HG03064 (cell line): ENCODE data around the gene CARS2.
"Not testable (repeated sequence)": the region's sequence is repeated elsewhere in the genome, so short reads cannot be mapped to it uniquely, and the experiment has no call there.

Source experiments
- ATAC-seq: cut with Tn5 transposase; IDR thresholded peaks from one replicate; pipeline ENCODE4 v1.9.1; 2021; ENCODE audit warnings: low read depth; ENCODE audit not compliant: unreplicated experiment

Gene CARS2

GRCh38 chr13:110626521-110626920 lies 79.4 kb downstream of the CARS2 start:
- ATAC-seq: no peak

GRCh38 chr13:110625771-110626321 lies 80.1 kb downstream of the CARS2 start:
- no peak for ATAC-seq

DNA sequence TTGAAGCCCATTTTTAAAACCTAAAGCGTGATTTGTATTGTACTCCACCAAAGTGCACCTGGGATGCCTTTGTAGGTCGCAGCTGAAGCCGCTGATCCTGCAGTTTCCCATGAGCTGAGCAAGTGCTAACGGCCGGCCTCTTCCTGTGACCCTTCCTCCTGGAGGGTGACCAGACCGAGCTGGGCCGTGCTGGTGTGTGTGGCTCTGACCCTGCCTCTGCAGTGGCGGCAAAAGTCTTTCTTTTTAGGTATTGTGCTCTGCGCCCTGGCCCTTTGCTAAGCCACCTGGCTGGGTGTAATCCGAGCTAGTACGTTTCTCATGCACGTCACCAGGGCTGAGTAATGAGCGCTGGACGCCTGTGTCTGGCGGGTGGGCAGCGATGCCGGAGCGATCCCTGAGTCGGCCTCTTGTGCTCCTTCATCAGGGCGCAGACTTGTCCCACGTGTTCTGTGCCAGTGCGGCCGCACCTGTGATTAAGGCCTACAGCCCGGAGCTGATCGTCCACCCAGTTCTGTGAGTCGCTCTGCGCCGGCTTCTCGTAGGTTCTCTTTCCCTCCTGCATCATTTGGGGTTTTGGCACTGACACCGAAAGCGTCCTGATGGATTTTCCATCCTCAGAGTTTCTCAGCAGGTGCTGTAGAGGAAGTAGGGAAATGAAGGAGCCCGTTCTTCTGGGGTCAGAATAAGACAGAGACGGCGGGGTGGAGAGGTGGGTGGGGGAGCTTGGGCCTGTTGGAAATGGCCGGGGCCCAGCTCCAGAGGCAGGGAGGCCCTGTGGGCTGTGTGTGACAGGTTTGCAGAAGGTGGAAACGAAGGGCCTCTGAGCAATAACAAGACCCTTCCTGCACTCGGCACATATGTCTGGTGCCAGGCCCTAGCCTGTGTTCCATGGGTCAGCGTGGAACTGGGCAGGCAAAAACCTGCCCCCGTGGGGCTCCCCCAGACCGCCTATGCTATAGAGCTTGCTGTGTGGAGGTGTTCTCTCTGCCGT lies 80.9 kb downstream of the CARS2 start:
- ATAC-seq: no peak

- no peak for ATAC-seq
Observed at GRCh38 chr13:110620596-110620995, 85.3 kb downstream of the CARS2 start.

GRCh38 chr13:110618780-110619179 lies 87.1 kb downstream of the CARS2 start:
- no peak for ATAC-seq

- ATAC-seq: no peak
Observed at GRCh38 chr13:110618167-110618566, 87.7 kb downstream of the CARS2 start.

- ATAC-seq: no peak
Observed at GRCh38 chr13:110617321-110618072, 88.4 kb downstream of the CARS2 start.

GRCh38 chr13:110616103-110617101 lies 89.5 kb downstream of the CARS2 start:
- peak; percentile 52 for ATAC-seq

DNA sequence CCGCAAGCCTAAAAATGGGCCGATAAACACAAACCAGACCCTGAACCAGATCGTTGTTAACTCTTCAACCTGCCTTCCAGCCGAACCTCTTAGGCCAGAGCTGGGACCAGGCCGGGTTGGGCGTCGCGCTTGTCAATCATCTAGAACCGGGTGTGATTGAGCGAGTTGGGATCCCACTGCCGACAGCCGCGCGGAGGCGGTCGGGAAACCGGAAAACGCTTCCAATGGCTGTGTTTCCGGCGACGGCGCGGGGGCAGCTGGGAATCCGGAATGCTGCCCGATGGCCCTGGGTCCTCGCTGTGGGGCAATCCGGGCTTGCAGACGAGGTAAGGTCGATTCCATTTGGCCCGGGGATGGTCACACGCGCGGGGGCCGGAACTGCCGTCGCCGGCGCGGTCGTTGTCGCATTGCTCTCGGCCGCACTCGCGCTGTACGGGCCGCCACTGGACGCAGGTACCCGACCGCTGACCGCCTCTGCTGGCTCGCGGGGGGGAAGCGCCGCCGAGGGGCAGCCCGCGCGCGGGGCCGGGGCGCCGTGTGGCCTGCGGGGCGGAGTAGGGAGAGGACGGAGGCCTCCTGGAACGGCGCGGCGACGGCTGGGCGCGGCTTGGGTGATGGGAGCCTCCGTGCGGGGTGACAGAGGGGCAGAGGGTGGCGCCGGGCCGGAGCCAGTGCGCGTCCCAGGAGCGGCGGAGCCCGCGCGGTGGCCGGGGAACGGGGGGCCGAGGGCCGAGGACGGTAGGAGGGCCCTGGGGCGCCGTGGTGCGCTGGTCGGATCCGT lies 90.4 kb downstream of the CARS2 start, which contains the start of gene NAXD:
Gene NAXD, plus strand, starts transcription at position 224 of the 781 bp plus-strand sequence. Its CDS starts 57 bp downstream, at position 281.
- ATAC-seq: peak; percentile 69

- ATAC-seq: no peak
Observed at GRCh38 chr13:110615005-110615321, 91.0 kb downstream of the CARS2 start.

GRCh38 chr13:110610955-110611595 lies 94.8 kb downstream of the CARS2 start:
- no peak for ATAC-seq

- ATAC-seq: no peak
Observed at GRCh38 chr13:110607675-110608224, 98.2 kb downstream of the CARS2 start.

GRCh38 chr13:110606281-110606680 lies 99.6 kb downstream of the CARS2 start:
- ATAC-seq: not testable (repeated sequence)

- no peak for ATAC-seq
Observed at GRCh38 chr13:110605132-110605531, 100.8 kb downstream of the CARS2 start.

DNA sequence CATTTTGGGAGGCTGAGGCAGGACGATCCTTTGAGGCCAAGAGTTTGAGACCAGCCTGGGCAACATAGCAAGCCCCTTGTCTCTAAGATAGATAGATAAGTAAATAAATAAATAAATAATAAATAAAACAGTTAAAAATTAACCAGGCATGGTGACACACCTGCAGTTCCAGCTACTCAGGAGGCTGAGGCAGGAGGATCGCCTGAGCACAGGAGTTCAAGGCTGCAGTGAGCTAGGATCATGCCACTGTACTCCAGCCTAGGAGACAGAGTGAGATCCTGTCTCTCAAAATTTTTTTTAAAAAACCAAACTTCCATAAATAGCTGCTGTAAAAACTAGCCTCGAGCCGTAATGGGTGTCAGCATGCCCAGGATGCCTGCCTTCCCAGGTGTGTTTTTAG lies 104.9 kb downstream of the CARS2 start:
- no peak for ATAC-seq

DNA sequence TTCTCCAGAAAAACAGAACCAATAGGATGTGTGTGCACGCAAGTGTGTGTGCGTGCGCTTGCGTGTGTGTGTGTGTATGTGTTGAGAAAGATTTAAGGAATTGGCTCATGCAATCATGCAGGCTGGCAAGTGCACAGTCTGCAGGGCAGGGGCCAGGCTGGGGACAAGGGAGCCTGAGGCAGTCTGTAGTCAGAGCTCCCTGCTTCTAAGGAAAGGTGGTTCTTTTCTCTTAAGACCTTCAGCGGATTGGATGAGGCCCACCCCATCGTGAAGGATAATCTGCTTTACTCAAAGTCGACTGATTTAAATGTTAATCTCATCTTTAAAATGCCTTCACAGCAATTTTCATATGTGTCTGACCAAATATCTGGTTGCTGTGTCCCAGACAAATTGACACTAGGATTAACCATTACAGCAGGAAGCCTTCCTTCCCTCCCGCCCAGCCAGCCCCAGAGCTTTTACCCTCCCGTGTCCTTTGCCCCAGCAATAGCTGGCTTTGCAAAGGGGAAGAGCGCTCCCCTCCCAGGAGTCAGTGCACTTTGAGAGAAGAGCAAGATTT lies 105.6 kb downstream of the CARS2 start:
- ATAC-seq: no peak

DNA sequence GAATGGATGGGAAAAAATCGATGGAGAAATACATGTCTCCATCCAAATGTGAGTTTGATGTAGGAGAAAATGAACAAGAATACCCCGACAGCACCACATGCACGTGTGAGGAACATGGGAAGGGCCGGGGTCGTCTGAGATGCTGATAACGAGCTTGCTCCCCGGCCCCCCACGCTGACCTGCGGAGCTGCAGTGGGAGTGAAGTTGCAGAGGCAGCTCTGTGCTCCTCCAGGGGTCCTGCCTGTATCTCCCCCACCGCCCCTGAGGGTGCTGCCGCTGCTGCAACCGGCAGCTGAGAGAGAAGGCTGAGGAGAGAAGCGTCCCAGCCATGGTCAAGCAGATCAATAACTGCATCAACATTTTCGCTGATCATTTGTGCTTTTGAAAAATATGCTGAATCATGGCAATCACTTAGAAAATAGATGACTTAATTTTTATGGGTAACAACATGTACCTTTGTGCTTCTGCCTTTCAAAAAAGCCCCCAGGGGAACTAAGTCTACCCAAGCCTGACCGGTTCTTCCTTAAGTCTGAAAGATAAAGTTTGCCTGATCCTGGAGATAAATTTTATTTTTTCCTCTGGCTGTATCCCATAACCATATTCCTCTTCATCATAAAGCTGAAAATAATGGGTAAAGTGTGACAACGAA lies 108.8 kb downstream of the CARS2 start:
- ATAC-seq: no peak
